Right lobe of liver (tissue), 6 donors: ENCODE measurements around the gene RAD50. TPM values are rescaled to one million over a fixed set of nuclear protein-coding genes. Genes with fewer than 3 reads are reported as not detected.

Experiments
- ATAC-seq, 4 donors: fragments of 200-7000 bp; cut with Tn5 transposase; one replicate each; pipeline ENCODE4 v1.9.1; 2020; ENCODE audit warnings: mild to moderate bottlenecking in 4 of 4, moderate library complexity in 4 of 4
- DNase-seq, 3 donors: peaks; one replicate each; pipeline ENCODE4 v3.0.0-alpha.2; 2020
- H3K27ac ChIP-seq, 3 donors: fragments of 200-600 bp; one replicate each; pipeline ENCODE4 v1.8.0; 2022
- H3K27me3 ChIP-seq, 2 donors: fragments of 200-600 bp; one replicate each; pipeline ENCODE4 v1.8.0; 2022
- H3K36me3 ChIP-seq, 4 donors: fragments of 200-600 bp; sonication (generic) in 1 of 4; one replicate each; pipeline versions ENCODE4 v1.5.1 to v1.8.0; 2017 to 2022; ENCODE audit warnings: control low read depth in 1 of 4
- H3K4me1 ChIP-seq, 4 donors: fragments of 200-600 bp; sonication (generic) in 1 of 4; one replicate each; pipeline versions ENCODE4 v1.5.1 to v1.8.0; 2017 to 2022; ENCODE audit warnings: control low read depth in 1 of 4
- H3K4me3 ChIP-seq, 3 donors: fragments of 200-600 bp; one replicate each; pipeline ENCODE4 v1.8.0; 2022
- H3K9me3 ChIP-seq, 4 donors: fragments of 200-600 bp; sonication (generic) in 1 of 4; one replicate each; pipeline versions ENCODE4 v1.5.1 to v1.8.0; 2017 to 2022; ENCODE audit warnings: control low read depth in 1 of 4
- POLR2A ChIP-seq: fragments of 450-650 bp; IDR thresholded peaks from one replicate; pipeline ENCODE4 v1.6.1; 2017; ENCODE audit warnings: antibody characterized with exemption, mild to moderate bottlenecking
- WGBS: methylation state at CpG from one replicate; pipeline ENCODE4 v1.1.6; 2018; ENCODE audit warnings: low coverage, low lambda C conversion rate; ENCODE audit not compliant: insufficient coverage; ENCODE audit errors: missing lambda C conversion rate; 5-methylcytosine and 5-hydroxymethylcytosine counted together
- intact Hi-C, 2 donors: fragments of 100-400 bp; cut with DNase I; formaldehyde crosslinking; loops; one replicate each; pipeline versions ENCODE4 v1.11.2 to v1.14.1; 2022
- total RNA-seq, 6 experiments: library from RNA; depleted of rRNA in 2 of 6; stranded (reverse); fragments of >200 nt in 2 of 6; fragmentation: NEBNext Ultra II Directional in 3 of 6; extraction: Animal tissue kit (Norgen Biotek cat#: 25700) in 3 of 6; gene quantifications; one replicate each; pipeline versions ENCODE4 v1.1.0 to v1.2.4, GENCODE V29; 2016 to 2023
- TF ChIP-seq, protein P1 (sequence below), 4 donors: fragments of 200-600 bp in 3 of 4; fragments of 450-650 bp in 1 of 4; IDR thresholded peaks; one replicate each; pipeline versions ENCODE4 v1.5.1 to v1.8.0; 2016 to 2022; ENCODE audit warnings: antibody characterized with exemption in 4 of 4, mild to moderate bottlenecking in 2 of 4
- donor health status: DM: no; HTN: yes; CAD: no.
- donor health status: DM: no; HTN: no; CAD: no.
- donor health status: DM: no; HTN: no; CAD: no.
- donor health status: DM: no; HTN: yes; CAD: no.
- donor health status: DM: no; HTN: yes; CAD: no.

Gene RAD50
- total RNA-seq, 6 experiments from 2014 or later, result 14.1 to 27.7 (median 17.9) TPM

GRCh38 chr5:132664696-132665209 is 108.0 kb downstream of the RAD50 start:
- no peak for DNase-seq
- WGBS, result 100% methylated on average over 4 of the region's 9 CpGs
- no peak overlapping the region for H3K4me3 ChIP-seq
- no peaks in the 10 kb centered on the region for H3K36me3 ChIP-seq
- TF ChIP-seq POLR2A, result no peak
- TF ChIP-seq, protein P1, sequence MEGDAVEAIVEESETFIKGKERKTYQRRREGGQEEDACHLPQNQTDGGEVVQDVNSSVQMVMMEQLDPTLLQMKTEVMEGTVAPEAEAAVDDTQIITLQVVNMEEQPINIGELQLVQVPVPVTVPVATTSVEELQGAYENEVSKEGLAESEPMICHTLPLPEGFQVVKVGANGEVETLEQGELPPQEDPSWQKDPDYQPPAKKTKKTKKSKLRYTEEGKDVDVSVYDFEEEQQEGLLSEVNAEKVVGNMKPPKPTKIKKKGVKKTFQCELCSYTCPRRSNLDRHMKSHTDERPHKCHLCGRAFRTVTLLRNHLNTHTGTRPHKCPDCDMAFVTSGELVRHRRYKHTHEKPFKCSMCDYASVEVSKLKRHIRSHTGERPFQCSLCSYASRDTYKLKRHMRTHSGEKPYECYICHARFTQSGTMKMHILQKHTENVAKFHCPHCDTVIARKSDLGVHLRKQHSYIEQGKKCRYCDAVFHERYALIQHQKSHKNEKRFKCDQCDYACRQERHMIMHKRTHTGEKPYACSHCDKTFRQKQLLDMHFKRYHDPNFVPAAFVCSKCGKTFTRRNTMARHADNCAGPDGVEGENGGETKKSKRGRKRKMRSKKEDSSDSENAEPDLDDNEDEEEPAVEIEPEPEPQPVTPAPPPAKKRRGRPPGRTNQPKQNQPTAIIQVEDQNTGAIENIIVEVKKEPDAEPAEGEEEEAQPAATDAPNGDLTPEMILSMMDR (IDR thresholded peaks at IDR 0.05), result no peak
- intact Hi-C loops, result no loop called here
- no peak for ATAC-seq
- H3K4me1 ChIP-seq, result no peaks in the 10 kb centered on the region
- no peak overlapping the region for H3K27ac ChIP-seq
- H3K27me3 ChIP-seq, result no peaks in the 10 kb centered on the region
- H3K9me3 ChIP-seq, result no peaks in the 10 kb centered on the region

DNA sequence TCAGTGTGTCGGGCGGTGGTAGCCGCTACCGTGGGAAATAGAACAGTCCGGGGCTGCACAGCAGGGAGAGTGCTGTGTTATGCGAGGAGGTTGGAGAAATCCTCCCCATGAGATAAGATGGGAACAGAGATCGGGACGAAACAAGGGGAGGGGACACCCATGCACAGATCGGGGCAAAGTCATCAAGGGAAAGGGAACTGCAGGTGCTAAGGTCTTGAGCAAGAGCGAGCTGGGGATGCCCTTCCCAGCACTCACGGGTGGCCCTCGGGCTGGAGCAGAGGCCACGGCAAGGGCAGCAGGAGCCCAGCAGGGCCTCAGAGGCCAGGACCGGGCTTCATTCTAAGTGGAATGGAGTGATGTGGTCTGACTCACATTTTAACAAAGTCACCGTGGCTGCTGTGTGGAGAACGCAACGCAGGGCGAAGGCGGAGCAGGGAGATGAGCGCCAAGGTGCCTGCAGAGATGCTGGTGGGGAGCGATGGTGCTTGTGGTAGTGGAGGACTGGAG is 108.8 kb downstream of the RAD50 start:
- no peak for TF ChIP-seq POLR2A
- TF ChIP-seq, protein P1 (IDR thresholded peaks at IDR 0.05), result no peak
- intact Hi-C loops, result no loop called here

DNA sequence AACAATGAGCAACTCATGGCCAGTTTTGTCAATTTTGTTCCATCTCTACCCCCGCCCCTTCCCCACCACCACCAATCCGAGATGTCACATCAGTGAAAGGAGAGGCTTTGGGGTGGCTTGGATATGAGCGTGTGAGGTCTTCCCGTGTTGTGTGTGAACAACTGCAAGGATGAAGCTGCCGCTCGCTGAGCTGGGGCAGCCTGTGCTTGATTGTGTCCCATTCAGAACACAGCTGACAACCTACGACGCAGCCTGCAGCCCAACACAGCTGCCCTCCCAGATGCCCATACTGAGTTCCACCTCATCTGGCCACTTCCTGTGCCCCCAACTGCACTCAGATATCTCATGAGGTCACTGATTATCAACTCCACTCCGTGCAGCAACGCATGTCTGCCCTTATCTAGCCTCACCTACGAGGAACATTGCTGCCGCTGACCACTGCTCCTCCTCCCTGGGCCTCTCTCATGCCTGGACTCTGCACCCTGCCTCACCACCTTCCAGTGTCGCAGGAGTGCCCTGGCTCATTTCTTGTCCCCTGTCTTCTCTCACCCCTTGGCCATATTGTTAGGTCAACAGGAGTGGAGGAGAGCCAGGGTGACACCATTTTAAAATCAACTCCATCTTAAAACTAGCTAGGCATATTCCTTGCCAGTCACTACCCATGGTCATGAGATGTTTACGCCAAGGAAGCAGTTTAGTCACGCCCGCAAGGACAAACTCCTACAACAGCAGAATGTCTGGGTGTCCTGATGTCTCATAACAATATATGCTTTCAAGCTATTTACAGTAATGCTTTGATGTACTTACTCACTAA is 109.7 kb downstream of the RAD50 start:
- H3K36me3 ChIP-seq, result no peaks in the 10 kb centered on the region
- no peaks in the 10 kb centered on the region for H3K27me3 ChIP-seq
- TF ChIP-seq, protein P1 (IDR thresholded peaks at IDR 0.05), result no peak
- no peak for TF ChIP-seq POLR2A
- H3K4me3 ChIP-seq, result no peak overlapping the region
- H3K4me1 ChIP-seq, result no peaks in the 10 kb centered on the region
- no peaks in the 10 kb centered on the region for H3K9me3 ChIP-seq
- intact Hi-C loops, result no loop called here
- 85% methylated on average over 6 of the region's 16 CpGs for WGBS
- ATAC-seq (no peak), DNase-seq (no peak)
- H3K27ac ChIP-seq, result no peak overlapping the region

More for the DNA sequence above, 108.8 kb downstream of the RAD50 start:
- no peaks in the 10 kb centered on the region for H3K36me3 ChIP-seq
- no peak overlapping the region for H3K4me3 ChIP-seq
- H3K9me3 ChIP-seq, result no peaks in the 10 kb centered on the region
- no peak overlapping the region for H3K27ac ChIP-seq
- H3K27me3 ChIP-seq, result no peaks in the 10 kb centered on the region
- H3K4me1 ChIP-seq, result no peaks in the 10 kb centered on the region
- ATAC-seq (no peak), DNase-seq (no peak)
- WGBS, result 86% methylated on average over 21 of the region's 21 CpGs

DNA sequence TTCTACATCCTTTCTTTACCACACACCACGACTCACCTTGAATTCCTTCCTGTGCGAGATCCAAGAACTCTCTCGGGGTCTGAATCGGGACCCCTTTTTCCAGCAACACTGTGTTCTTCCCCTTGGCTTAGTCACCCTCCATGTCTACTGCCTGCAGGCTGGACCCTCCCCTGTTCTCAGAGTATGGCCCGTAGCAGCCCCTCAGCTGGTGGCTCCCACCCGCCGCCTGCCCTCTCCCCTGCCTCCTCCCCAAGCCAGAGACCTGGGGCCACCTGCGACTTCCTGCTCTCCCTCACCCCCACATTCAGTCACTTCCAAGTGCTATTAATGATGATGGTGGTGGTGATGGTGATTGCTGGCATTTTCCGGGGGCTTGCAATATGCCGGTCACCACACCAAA is 110.5 kb downstream of the RAD50 start:
- intact Hi-C loops, result no loop called here
- 78% methylated on average over 7 of the region's 10 CpGs for WGBS
- Histone ChIP-seq H3K27ac (no peak overlapping the region), H3K9me3 (no peaks in the 10 kb centered on the region), H3K27me3 (no peaks in the 10 kb centered on the region), H3K4me1 (no peaks in the 10 kb centered on the region), H3K4me3 (no peak overlapping the region), H3K36me3 (no peaks in the 10 kb centered on the region)
- DNase-seq (no peak), ATAC-seq (no peak)
- TF ChIP-seq, protein P1 (IDR thresholded peaks at IDR 0.05), result no peak
